Large intestine (tissue), 12 donors: ENCODE results near the gene CLEC19A. TPM values are rescaled to one million over a fixed set of nuclear protein-coding genes. Genes with fewer than 3 reads are reported as not detected.

Experiments
- DNase-seq, 2 donors: peaks; one replicate each; pipeline versions ENCODE4 v3.0.0 to v3.0.0-alpha.2; 2013
- H3K27ac ChIP-seq: one replicate; pipeline ENCODE4 v1.5.1; 2013; ENCODE audit warnings: low read length
- H3K27me3 ChIP-seq: 2 replicates; pipeline ENCODE4 v1.6.1; 2013; ENCODE audit warnings: low read length; ENCODE audit not compliant: control insufficient read depth, insufficient read depth
- H3K36me3 ChIP-seq: 2 replicates; pipeline ENCODE4 v1.6.1; 2013; ENCODE audit warnings: low read length; ENCODE audit not compliant: control insufficient read depth, insufficient read depth
- H3K4me1 ChIP-seq: one replicate; pipeline ENCODE4 v1.6.1; 2013; ENCODE audit warnings: low read length; ENCODE audit not compliant: control insufficient read depth, insufficient read depth
- H3K4me3 ChIP-seq: one replicate; pipeline ENCODE4 v1.5.1; 2013; ENCODE audit warnings: low read length
- H3K9me3 ChIP-seq: one replicate; pipeline ENCODE4 v1.6.1; 2013; ENCODE audit warnings: mild to moderate bottlenecking, low read depth, low read length, moderate library complexity; ENCODE audit not compliant: control insufficient read depth
- WGBS: methylation state at CpG from one replicate; pipeline ENCODE4 v1.1.5; 2013; ENCODE audit warnings: low lambda C conversion rate; ENCODE audit not compliant: insufficient coverage; 5-methylcytosine and 5-hydroxymethylcytosine counted together
- long read RNA-seq, 11 donors: transcript quantifications; one replicate each; lab custom pipeline, GENCODE V29; 2026
- polyA plus RNA-seq: library from polyadenylated mRNA; unstranded; fragments of 120-200 nt; gene quantifications from one replicate; pipeline ENCODE4 v1.2.1, GENCODE V29; 2013

Gene CLEC19A
- not detected for polyA plus RNA-seq
- long read RNA-seq, donor 1, result 0 reads
- long read RNA-seq, donor 2, result 0 reads
- long read RNA-seq, donor 3, result 0 reads
- long read RNA-seq, donor 4, result 0 reads
- long read RNA-seq, donor 5, result 0 reads
- long read RNA-seq, donor 6, result 0 reads
- long read RNA-seq, donor 7, result 0 reads
- long read RNA-seq, donor 8, result 0 reads
- long read RNA-seq, donor 9, result 0 reads
- long read RNA-seq, donor 10, result 0 reads
- long read RNA-seq, donor 11, result 0 reads

DNA sequence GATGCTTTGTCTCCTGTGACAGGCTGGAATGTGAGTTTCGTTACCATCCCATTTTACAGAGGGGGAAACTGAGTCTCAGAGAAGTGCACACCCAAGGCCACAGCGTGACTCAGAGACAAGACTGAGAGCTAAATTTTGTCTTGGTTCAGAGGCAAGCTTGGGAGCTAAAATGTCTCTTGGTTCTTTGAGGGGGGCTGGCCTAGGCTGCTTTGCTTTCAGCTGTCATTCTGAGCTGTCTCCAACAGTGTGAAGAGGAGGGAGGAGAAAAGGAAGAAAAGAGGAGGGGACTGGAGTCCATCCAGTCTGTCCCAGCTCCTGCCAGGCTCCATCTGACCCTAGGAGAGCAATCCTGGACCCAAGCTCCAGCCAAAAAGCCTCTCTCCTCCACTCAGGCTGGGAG, at the start of gene CLEC19A:
Gene CLEC19A (plus strand): TSS at position 301 of the 400 bp plus-strand sequence. CDS start 121 bp downstream, outside the sequence.
- no peaks in the 10 kb centered on the region for H3K4me1 ChIP-seq
- WGBS, result no CpG with 5 or more reads among the region's 2 CpGs
- no peak for DNase-seq
- no peaks in the 10 kb centered on the region for H3K9me3 ChIP-seq
- no peaks in the 10 kb centered on the region for H3K27me3 ChIP-seq
- H3K4me3 ChIP-seq, result no peak within 1 kb of the TSS
- no peak within 1 kb of the TSS for H3K27ac ChIP-seq
- no peaks in the 10 kb centered on the region for H3K36me3 ChIP-seq

DNA sequence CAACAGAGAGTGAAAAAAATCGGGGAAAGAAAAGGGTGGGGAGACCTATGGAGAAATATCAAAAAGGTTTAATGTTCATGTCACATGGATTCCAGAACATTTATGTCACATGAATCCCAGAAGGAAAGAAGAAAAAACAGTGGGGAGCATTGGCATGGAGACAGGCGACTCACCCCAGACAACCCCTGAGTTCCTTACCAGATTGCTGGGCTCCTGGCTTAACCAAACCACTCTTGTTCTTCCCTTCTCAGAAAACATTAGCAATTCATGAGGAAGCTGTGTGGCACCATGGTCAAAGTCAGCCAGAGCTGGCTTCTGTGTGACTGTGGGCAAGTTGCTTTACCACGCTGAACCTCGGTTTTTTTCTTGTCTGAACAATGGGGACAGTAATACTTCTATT, 49.6 kb upstream of the CLEC19A start:
- peaks cover 15% of the 10 kb centered on the region for H3K9me3 ChIP-seq
- H3K27ac ChIP-seq, result no peak overlapping the region
- WGBS, result 100% methylated on average over 1 of the region's 4 CpGs
- peaks cover 3% of the 10 kb centered on the region for H3K36me3 ChIP-seq
- H3K27me3 ChIP-seq, result no peaks in the 10 kb centered on the region
- no peak for DNase-seq
- H3K4me3 ChIP-seq, result no peak overlapping the region
- no peaks in the 10 kb centered on the region for H3K4me1 ChIP-seq

DNA sequence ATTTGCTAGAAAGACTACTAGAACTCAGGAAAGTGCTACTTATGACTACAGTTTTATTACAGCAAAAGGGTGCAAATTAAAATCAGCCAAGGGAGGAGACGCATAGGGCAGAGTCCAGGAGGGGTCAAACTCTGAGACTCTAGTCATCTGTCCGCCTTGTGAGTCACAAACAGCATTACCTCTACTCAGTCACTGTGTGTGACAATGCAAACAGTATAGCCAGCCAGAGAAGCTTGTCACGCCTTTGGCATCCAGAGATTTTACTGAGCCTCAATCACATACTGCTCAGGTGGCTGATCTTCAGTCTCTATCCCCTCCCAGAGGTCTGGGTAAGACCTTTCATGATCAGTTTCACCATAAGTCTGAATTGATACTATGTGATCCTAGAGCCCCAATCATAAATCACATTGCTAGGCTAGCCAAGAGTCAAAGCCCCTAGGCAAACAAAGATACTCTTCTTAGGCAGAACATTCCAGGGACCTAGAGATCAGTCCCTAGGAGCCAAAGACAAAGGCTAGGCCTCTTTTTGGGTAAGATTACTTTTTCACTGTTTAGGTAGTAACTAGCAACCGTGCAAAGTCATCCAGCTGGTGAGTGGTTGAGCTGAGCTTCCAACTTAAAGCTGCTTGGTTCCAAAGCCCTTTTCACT, 48.8 kb upstream of the CLEC19A start:
- H3K4me3 ChIP-seq, result no peak overlapping the region
- peak in 1 of 2 donors; percentile 37 for DNase-seq
- H3K4me1 ChIP-seq, result no peaks in the 10 kb centered on the region
- H3K9me3 ChIP-seq, result peaks cover 18% of the 10 kb centered on the region
- peaks cover 3% of the 10 kb centered on the region for H3K36me3 ChIP-seq
- no CpG with 5 or more reads among the region's 4 CpGs for WGBS
- no peaks in the 10 kb centered on the region for H3K27me3 ChIP-seq
- H3K27ac ChIP-seq, result peak overlapping the region; percentile 24

DNA sequence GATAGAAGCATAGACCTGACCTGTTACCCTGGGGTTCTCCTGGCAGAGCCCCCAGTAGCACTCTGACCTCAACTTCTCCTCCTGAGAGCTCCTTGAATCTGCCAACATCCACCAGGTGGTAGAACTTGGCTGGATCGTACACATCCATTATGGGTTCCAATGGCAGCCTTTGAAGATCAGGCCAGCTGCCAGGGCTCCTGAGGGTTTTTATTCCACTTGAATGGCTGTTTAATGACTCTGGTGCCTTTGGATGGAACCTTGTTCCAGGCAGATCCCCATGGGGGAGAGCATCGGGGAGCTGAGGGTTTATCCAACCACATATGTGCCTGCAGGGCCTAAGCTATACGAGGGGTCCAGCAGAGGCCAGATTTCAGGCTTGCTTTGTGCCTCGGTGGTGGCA, 47.1 kb upstream of the CLEC19A start:
- WGBS, result no CpG with 5 or more reads among the region's 4 CpGs
- Histone ChIP-seq H3K9me3 (peaks cover 18% of the 10 kb centered on the region), H3K4me3 (no peak overlapping the region), H3K36me3 (no peaks in the 10 kb centered on the region), H3K27ac (no peak overlapping the region), H3K4me1 (no peaks in the 10 kb centered on the region), H3K27me3 (no peaks in the 10 kb centered on the region)
- DNase-seq, result no peak

DNA sequence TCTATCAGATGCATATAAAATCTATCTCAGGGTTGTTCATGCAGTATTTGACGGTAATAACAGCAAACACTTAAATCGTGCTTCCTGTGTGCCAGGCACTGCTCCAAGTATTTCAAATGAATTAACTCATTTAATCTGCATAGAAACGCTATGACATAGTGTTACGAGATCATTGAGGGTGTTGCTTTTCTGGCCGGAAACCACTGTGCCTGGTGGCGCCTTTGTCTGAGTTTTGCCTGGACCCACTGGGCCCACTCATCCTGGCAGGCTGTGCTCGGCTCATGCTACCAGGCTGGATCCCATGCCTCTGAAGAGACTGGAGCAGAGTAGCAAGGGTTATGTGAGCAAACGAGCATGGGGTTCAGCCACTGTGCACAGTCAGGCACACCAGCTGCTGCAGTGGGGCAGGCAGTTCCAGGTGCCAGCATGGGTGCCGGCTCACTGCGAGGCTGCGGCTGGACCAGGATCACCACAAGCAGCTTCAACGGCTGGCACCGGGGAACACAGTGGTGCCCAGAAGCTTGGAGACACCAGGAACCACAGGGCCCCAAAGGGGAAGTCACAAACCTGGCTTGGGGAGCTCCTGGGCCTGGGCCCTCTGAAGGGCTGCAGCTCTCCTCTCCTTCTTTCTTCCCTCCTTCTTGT, 45.9 kb upstream of the CLEC19A start:
- Histone ChIP-seq H3K4me3 (no peak overlapping the region), H3K4me1 (no peaks in the 10 kb centered on the region), H3K27ac (no peak overlapping the region), H3K9me3 (peaks cover 18% of the 10 kb centered on the region), H3K27me3 (no peaks in the 10 kb centered on the region), H3K36me3 (no peaks in the 10 kb centered on the region)
- 92% methylated on average over 2 of the region's 13 CpGs for WGBS
- DNase-seq, result no peak

DNA sequence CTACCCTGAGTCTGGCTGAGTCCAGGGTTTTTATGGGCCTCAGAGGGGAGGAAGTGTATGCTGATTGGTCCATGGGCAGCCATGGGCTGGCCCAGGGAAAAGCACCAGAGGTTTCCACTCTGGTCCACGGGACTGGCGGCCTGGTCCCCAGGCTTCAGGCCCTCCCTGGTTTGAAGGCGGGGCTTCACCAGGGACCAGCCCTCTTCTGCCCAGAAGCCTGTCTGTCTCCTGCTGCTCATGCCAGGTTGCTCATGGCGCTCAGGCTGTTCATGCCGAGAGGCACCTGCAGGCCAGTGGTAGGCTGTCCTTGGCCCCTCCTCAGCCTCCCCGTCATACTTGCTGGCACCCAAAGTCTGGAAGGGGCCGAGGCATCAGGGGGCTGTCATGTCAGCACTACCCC, 45.0 kb upstream of the CLEC19A start:
- Histone ChIP-seq H3K4me1 (no peaks in the 10 kb centered on the region), H3K36me3 (no peaks in the 10 kb centered on the region), H3K4me3 (no peak overlapping the region), H3K27ac (no peak overlapping the region), H3K9me3 (peaks cover 15% of the 10 kb centered on the region), H3K27me3 (no peaks in the 10 kb centered on the region)
- WGBS, result no CpG with 5 or more reads among the region's 7 CpGs
- no peak for DNase-seq

DNA sequence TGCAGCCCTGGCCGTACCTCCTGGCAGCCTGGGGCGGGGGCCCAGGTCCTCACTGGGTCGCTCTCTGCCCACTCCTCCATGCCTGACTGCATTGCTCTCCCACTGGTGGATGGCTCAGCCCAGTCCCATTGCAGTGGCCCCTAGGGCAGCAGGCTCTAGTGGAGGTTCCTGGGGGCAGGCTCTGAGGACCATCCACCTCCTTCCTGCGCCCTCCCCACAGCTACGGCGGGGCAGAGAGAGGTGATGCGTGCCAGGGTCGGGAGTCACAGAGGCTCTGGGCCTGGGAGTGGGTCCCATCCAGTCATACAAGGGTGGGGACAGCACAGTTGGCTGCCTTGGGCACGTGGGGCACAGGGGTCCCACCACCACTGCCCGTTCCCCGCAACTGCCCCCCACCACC, 44.0 kb upstream of the CLEC19A start:
- WGBS, result no CpG with 5 or more reads among the region's 11 CpGs

DNA sequence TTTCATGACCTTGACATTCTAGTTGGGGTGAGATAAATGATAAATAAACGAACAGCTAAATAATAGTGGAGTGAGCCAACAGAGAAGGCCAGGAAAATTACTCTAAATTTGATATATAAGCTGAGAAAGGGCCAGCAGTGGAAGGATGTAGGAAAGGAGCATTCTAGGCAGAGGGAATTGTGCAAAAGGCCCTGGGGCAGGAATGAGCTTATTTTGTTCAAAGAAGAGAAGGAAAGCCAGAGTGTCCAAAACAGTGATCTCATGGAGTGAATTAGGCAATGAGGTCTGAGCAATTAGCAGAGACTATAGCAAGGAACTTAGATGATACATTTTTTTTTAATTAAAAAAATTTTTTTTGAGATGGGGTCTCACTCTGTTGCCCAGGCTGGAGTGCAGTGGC, 43.3 kb upstream of the CLEC19A start:
- no peaks in the 10 kb centered on the region for H3K27me3 ChIP-seq
- no peak overlapping the region for H3K27ac ChIP-seq
- H3K4me1 ChIP-seq, result no peaks in the 10 kb centered on the region
- no peak overlapping the region for H3K4me3 ChIP-seq
- H3K9me3 ChIP-seq, result peaks cover 15% of the 10 kb centered on the region
- DNase-seq, result no peak
- 38% methylated on average over 1 of the region's 1 CpG for WGBS
- H3K36me3 ChIP-seq, result no peaks in the 10 kb centered on the region

More for the DNA sequence above, 44.0 kb upstream of the CLEC19A start:
- no peak for DNase-seq
- Histone ChIP-seq H3K4me1 (no peaks in the 10 kb centered on the region), H3K9me3 (peaks cover 15% of the 10 kb centered on the region), H3K36me3 (no peaks in the 10 kb centered on the region), H3K27me3 (no peaks in the 10 kb centered on the region), H3K4me3 (no peak overlapping the region), H3K27ac (no peak overlapping the region)

DNA sequence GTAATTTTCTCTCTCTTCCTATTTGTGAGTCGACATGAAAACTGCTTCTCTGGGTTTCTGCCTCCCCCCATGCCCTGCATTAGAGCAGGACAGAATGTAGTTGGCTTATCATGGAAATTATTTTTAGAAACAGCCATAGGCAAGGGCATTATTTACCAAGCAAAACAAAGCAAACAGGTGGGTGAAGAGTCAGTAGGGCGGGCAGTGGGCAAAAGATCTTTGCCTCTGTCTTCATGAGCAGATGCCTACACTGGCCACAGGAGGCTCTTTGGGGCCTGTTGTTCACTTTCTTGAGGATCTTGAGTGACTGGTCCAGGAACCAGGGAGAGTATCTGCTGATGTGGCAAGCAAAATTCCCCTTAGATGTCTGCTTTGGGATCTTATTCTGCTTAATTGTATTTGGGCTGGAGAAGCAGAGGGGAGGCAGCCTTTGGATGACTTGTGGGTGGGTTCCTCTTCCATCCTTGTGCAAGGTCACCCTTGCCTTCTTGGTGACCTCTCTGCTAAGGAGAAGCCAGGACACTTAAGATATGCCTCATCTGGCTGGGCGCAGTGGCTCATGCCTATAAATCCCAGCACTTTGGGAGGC, 42.5 kb upstream of the CLEC19A start:
- Histone ChIP-seq H3K27me3 (no peaks in the 10 kb centered on the region), H3K4me1 (no peaks in the 10 kb centered on the region), H3K9me3 (peaks cover 15% of the 10 kb centered on the region), H3K36me3 (no peaks in the 10 kb centered on the region), H3K4me3 (no peak overlapping the region), H3K27ac (no peak overlapping the region)
- no CpG with 5 or more reads among the region's 3 CpGs for WGBS
- no peak for DNase-seq

DNA sequence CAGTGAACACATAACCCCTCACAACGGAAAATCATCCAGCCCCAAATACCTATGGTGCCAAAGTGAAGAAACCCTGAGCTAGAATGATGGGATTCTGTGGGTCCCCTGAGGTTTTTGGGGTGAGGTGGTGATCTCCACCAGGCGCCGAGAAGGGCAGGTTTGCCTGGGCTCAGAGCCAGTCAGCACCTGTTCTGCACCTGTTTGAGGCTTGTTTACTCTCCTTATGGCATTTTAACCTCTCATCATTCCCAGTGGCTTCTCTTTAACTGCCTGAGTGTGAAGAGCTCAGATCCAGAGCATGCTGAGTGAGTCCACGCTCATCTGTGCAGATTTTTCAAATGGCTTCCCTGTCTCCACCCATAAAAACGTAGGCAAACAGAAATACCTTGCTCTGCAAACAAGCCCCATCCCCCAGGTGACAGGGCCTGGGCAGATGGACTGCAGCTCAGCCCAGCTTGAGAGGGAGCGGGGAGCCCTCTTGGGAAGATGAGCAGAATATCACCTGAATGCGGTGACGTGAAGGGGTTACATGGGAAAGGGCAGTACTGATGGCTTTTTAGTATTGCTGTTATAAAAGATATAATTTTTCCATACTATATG, 40.1 kb upstream of the CLEC19A start:
- no peak overlapping the region for H3K4me3 ChIP-seq
- H3K4me1 ChIP-seq, result no peaks in the 10 kb centered on the region
- WGBS, result 100% methylated on average over 1 of the region's 8 CpGs
- no peaks in the 10 kb centered on the region for H3K27me3 ChIP-seq
- no peak overlapping the region for H3K27ac ChIP-seq
- peak in 1 of 2 donors; percentile 38 for DNase-seq
- no peaks in the 10 kb centered on the region for H3K36me3 ChIP-seq
- H3K9me3 ChIP-seq, result peaks cover 7% of the 10 kb centered on the region
